OCI-LY7 (cell line): ENCODE measurements around the gene HMCN1. TPM values are rescaled to one million over a fixed set of nuclear protein-coding genes. Genes with fewer than 3 reads are reported as not detected.

Experiments
- BruUV-seq: library from RNA; stranded (reverse); fragments of 400-500 nt; replicated peaks from 2 replicates; lab custom pipeline; 2021; lab: Mats Ljungman, UMichigan
- CTCF ChIA-PET: fragments of 300-600 bp; sonication (Branson Sonifier 250); formaldehyde crosslinking; loops from one replicate; lab custom pipeline; 2022; ENCODE audit warnings: antibody characterized with exemption; ENCODE audit not compliant: unreplicated experiment; lab: Charles Lee
- POLR2A ChIA-PET: fragments of 300-600 bp; sonication (Branson Sonifier 250); formaldehyde crosslinking; loops from one replicate; lab custom pipeline; 2022; ENCODE audit warnings: antibody characterized with exemption; lab: Charles Lee
- DNase-seq: peaks from one replicate; pipeline ENCODE4 v3.0.0-alpha.2; 2015; ENCODE audit warnings: low spot score
- H2AFZ ChIP-seq: fragments of 200-600 bp; sonication (generic), shearing (Covaris generic); 2 replicates; pipeline ENCODE4 v1.6.1; 2014; ENCODE audit warnings: mild to moderate bottlenecking, antibody characterized with exemption, low read length, moderate library complexity
- H3K27ac ChIP-seq: fragments of 200-600 bp; sonication (generic); 2 replicates; pipeline ENCODE4 v1.5.1; 2014; ENCODE audit warnings: mixed run types, low read depth, mild to moderate bottlenecking, moderate library complexity, low read length, inconsistent platforms; ENCODE audit not compliant: poor library complexity, severe bottlenecking
- H3K36me3 ChIP-seq: fragments of 200-600 bp; sonication (generic); 2 replicates; pipeline ENCODE4 v1.6.1; 2014; ENCODE audit warnings: mild to moderate bottlenecking, antibody characterized with exemption, low read length, moderate library complexity, mixed read lengths; ENCODE audit not compliant: insufficient read depth
- H3K4me1 ChIP-seq: fragments of 200-600 bp; sonication (generic); 2 replicates; pipeline ENCODE4 v1.5.1; 2014; ENCODE audit warnings: mild to moderate bottlenecking, low read length; ENCODE audit not compliant: insufficient read depth, poor library complexity, severe bottlenecking
- H3K4me2 ChIP-seq: fragments of 200-600 bp; sonication (generic); 2 replicates; pipeline ENCODE4 v1.6.1; 2014; ENCODE audit warnings: mild to moderate bottlenecking, low read length
- H3K4me3 ChIP-seq: fragments of 200-600 bp; sonication (generic); 2 replicates; pipeline ENCODE4 v1.5.1; 2014; ENCODE audit warnings: mild to moderate bottlenecking, low read depth, low read length; ENCODE audit not compliant: poor library complexity, severe bottlenecking
- H3K79me2 ChIP-seq: fragments of 200-600 bp; sonication (generic); 2 replicates; pipeline ENCODE4 v1.6.1; 2016; ENCODE audit warnings: low read depth, mild to moderate bottlenecking, low read length, moderate library complexity, mixed read lengths; ENCODE audit not compliant: insufficient read depth
- H3K9me2 ChIP-seq: fragments of 200-600 bp; sonication (generic); 2 replicates; pipeline ENCODE4 v1.6.1; 2016; ENCODE audit warnings: mild to moderate bottlenecking, low read length, mixed read lengths; ENCODE audit not compliant: insufficient read depth
- H3K9me3 ChIP-seq: fragments of 200-600 bp; sonication (generic); 2 replicates; pipeline ENCODE4 v1.6.1; 2014; ENCODE audit warnings: mild to moderate bottlenecking, mixed run types, low read length, mixed read lengths
- H4K20me1 ChIP-seq: fragments of 200-600 bp; sonication (generic); 2 replicates; pipeline ENCODE4 v1.6.1; 2014; ENCODE audit warnings: mild to moderate bottlenecking, antibody characterized with exemption, low read length, moderate library complexity, mixed read lengths; ENCODE audit not compliant: insufficient read depth
- CTCF ChIP-seq: fragments of 200-600 bp; sonication (generic); conservative IDR thresholded peaks from 2 replicates; pipeline ENCODE4 v1.5.1; 2014; ENCODE audit warnings: mild to moderate bottlenecking, antibody characterized with exemption, low read length, moderate library complexity, mixed read lengths
- EZH2phosphoT487 ChIP-seq: fragments of 200-600 bp; sonication (generic); IDR thresholded peaks from 2 replicates; pipeline ENCODE4 v1.6.1; 2018; ENCODE audit warnings: low read depth, borderline replicate concordance, mild to moderate bottlenecking, mixed run types, antibody characterized with exemption, low read length, moderate library complexity, mixed read lengths
- intact Hi-C: fragments of 100-400 bp; cut with micrococcal nuclease; formaldehyde crosslinking; loops from one replicate; pipeline ENCODE4 v1.10.0; 2022; ENCODE audit not compliant: unreplicated experiment
- total RNA-seq, 2 experiments: library from RNA; depleted of rRNA in 1 of 2; stranded (reverse); fragments of >200 nt in 1 of 2; shearing (Covaris generic) in 1 of 2; gene quantifications; 2 replicates each; pipeline ENCODE4 v1.2.3, GENCODE V29; 2014 to 2022

Gene HMCN1
- total RNA-seq, 2 experiments from 2014 or later, result 0.02 TPM; not detected in 1

DNA sequence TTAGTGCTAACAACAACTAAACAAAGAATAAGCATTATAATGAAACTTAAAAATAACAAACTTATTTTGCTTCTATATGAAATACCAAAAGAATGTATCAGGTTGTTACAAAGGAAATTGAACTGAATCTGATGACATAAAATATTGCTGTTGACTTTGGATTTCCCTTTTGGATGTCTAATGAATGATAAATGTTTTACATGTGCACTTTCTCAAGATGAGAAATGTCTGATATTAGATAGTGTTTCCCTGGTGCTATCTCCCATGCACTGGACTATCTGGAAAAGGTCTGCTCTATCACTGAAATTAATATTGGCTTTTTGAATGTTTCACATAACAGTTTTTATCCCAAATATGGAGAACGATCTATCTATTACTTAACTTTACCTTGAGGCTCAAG, 179.9 kb downstream of the HMCN1 start:
- no peak overlapping the region for H3K27ac ChIP-seq
- H4K20me1 ChIP-seq, result no peaks in the 10 kb centered on the region
- CTCF ChIA-PET, result no interaction called here
- BruUV-seq, result no TSS peak
- H3K9me2 ChIP-seq, result no peaks in the 10 kb centered on the region
- POLR2A ChIA-PET, result interaction anchor here (0.6 to 1.0 kb wide), 3 partner anchors 14 to 1718 kb away, joined by 3 read pairs; no protein-coding TSS in a partner anchor
- H3K79me2 ChIP-seq, result no peaks in the 10 kb centered on the region
- H2AFZ ChIP-seq, result no peak overlapping the region
- no peak overlapping the region for H3K4me3 ChIP-seq
- no peak for TF ChIP-seq EZH2phosphoT487
- TF ChIP-seq CTCF, result no peak
- H3K4me2 ChIP-seq, result no peak overlapping the region
- intact Hi-C loops, result no loop called here
- DNase-seq, result no peak
- H3K36me3 ChIP-seq, result no peaks in the 10 kb centered on the region
- H3K9me3 ChIP-seq, result no peaks in the 10 kb centered on the region
- H3K4me1 ChIP-seq, result no peaks in the 10 kb centered on the region

GRCh38 chr1:185916861-185917260, 182.7 kb downstream of the HMCN1 start:
- Histone ChIP-seq H3K36me3 (no peaks in the 10 kb centered on the region), H4K20me1 (no peaks in the 10 kb centered on the region), H3K27ac (no peak overlapping the region), H3K79me2 (no peaks in the 10 kb centered on the region), H2AFZ (no peak overlapping the region), H3K4me3 (no peak overlapping the region), H3K4me1 (no peaks in the 10 kb centered on the region), H3K9me3 (no peaks in the 10 kb centered on the region), H3K9me2 (no peaks in the 10 kb centered on the region), H3K4me2 (no peak overlapping the region)
- no peak for DNase-seq
- CTCF ChIA-PET, result no interaction called here
- intact Hi-C loops, result no loop called here
- no peak for TF ChIP-seq EZH2phosphoT487
- no peak for TF ChIP-seq CTCF
- POLR2A ChIA-PET, result no interaction called here
- BruUV-seq, result no TSS peak

GRCh38 chr1:185917646-185918045, 183.5 kb downstream of the HMCN1 start:
- Histone ChIP-seq H3K79me2 (no peaks in the 10 kb centered on the region), H3K4me2 (no peak overlapping the region), H3K27ac (no peak overlapping the region), H3K9me3 (no peaks in the 10 kb centered on the region), H3K36me3 (no peaks in the 10 kb centered on the region), H4K20me1 (no peaks in the 10 kb centered on the region), H3K4me1 (no peaks in the 10 kb centered on the region), H3K9me2 (no peaks in the 10 kb centered on the region), H3K4me3 (no peak overlapping the region), H2AFZ (no peak overlapping the region)
- DNase-seq, result no peak
- no TSS peak for BruUV-seq
- ChIA-PET POLR2A (no interaction called here), CTCF (no interaction called here)
- intact Hi-C loops, result no loop called here
- TF ChIP-seq EZH2phosphoT487 (no peak), CTCF (no peak)
